Kasumi-1 (cell line): ENCODE measurements around the gene MRPL49.
"Not testable (repeated sequence)": the region's sequence is repeated elsewhere in the genome, so short reads cannot be mapped to it uniquely, and the experiment has no call there.

Experiments
- DNase-seq, 2 experiments: peaks; one replicate each; lab custom pipeline; 2025; lab: John Stamatoyannopoulos, UW

The MRPL49 gene

DNA sequence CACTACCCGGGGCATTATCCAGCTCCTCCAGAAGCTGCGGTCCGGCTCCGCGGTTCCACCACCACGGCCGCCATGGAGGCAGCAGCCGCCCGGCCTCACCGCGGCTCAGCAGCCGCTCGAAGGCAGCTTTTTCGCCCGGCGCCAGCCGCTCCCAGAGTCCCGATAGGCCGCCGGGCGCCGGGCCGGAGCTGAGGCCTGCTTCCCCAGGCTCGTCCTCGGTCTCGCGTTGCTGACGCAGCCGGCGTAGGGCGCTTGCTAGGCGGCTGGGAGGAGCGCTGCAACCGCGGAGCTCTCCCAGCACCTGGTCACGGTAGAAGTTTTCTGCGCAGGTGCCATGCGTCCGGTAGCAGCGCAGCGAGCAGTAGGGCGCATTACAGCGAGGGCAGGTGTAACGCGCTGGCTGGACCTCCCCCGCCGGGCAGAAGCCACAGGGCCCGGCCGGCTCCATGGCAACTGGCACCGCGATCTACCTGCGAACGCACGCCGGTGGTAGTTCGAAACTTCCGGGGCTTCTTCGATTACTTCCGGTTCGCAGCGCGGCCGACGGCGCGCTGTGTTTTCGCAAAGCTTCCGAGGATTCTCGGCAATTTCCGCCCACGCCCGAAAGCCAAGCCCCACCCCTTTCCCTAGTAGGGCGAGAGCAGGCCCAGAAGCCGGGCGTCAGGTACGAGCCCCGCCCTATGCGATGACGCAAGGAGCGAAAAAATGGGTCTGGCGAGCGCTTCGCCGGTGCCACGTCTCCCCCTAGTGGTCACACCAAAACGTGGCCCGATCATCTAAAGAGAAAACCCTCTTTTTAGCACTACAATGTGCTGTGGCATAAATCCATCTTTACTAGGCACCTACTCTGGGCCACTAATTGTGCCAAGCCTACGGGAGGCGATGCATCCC lies 4.7 kb upstream of the MRPL49 start, which contains the start of gene ZNHIT2:
TSS of gene ZNHIT2 (minus strand) at position 496 of the 891 bp plus-strand sequence. CDS start at position 448, 48 bp downstream.
- peak; percentile 97 to 98 for DNase-seq

DNA sequence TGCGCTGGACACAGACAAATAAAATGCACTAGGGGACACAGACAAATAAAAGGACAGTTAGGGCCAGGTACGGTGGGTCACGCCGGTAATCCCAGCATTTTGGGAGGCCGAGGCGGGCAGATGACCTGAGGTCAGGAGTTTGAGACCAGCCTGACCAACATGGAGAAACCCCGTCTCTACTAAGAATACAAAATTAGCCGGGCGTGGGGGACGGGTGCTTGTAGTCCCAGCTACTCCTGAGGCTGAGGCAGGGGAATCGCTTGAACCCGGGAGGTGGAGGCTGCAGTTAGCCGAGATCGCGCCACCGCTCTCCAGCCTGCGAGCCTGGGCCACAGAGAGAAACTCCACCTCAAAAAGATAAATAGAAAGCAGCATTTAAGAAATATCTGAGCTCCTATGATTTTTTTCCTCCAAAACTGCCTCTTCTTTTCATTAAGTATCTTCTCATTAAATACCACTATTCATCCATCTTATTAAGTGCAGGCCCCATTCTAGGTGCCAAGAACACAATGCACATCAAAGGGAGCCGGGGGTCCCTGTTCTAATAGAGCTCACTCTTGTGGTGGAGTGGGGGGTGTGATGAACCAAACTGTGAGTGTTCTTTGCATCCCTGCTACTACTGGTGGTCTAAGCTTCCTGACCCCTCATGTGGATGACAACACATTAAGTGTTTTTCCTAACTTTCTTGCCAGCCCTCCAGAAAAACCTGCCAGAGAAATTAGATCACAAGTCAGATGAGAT lies 3.9 kb upstream of the MRPL49 start:
- no peak for DNase-seq

DNA sequence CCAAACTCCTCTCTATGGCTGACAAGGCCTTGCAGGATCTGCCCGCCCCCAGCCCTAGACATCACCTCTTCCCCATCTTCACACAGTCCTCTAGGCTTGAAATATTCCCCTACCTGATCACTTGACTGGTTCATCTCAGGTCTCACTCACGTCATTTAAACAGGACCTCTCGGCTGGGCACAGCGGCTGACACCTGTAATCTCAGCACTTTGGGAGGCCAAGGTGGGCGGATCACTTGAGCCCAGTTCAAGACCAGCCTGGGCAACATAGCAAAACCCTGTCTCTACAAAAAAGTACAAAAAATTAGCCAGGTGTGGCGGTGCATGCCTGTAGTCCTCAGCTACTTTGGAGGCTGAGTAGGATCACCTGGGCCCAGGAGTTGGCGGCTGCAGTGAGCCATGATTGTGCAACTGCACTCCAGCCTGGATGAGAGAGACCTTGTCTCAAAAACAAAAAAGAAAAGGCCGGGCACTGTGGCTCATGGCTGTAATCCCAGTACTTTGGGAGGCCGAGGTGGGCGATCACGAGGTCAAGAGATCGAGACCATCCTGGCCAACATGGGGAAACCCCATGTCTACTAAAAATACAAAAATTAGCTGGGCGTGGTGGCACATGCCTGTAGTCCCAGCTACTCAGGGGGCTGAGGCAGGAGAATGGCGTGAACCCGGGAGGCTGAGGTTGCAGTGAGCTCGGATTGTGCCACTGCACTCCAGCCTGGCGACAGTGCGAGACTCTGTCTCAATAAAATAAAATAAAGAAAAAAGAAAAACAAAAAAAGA lies 3.0 kb upstream of the MRPL49 start:
- DNase-seq = not testable (repeated sequence)

DNA sequence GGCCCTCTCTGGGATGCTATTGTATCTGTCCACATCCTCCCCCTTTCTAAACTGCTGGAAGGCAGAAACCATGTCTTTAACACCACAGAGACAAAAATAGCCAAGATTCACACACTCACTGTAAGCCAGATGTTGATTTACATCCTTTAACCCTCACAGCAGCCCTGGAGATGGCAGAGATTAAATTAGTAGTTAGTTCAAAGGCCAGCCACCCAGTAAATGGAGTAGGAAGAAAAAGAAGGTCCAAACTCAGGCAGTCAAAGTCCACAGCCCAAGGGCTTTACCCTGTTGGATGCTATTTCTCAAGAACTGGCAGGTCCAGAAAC lies 2.5 kb upstream of the MRPL49 start:
- no peak for DNase-seq

DNA sequence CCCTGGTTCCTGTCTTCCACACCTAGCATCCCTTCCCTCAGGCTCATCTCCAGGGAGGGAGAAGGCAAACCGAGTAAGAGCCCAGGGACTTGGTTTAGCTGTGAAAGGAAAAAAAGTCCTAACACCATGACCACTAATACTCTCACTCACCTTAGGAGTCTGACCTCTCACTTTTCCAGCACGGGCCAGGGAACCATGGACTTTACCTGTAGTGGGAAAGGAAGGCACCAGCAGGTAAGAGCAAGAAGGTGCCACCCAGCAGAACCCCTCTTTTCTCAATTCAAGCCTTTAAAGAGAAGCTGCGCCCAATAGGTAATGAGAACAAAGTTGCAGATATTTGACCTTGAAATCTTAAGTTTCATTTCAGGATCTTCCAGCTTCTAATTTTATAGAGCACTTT lies 1.3 kb upstream of the MRPL49 start:
- no peak for DNase-seq

DNA sequence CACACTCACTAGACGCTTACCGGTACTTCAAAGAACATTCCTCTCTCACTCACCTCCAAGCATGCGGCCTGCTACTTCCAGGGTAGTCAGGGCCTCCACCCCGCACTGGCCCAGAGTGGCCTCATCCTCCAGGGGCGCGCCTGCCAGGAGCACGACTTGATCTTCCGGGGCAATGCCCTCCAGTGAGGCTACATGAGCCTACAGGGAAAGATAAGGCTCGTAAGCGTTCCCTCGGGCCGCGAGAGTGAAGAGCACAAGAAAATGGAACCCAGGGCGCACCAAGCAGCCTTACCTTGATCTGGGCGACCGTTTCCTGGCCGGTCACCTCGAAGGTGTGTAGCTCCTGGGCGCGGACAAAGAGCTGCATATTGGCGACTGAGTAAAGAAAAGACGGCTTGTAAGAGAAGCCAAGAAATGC lies 665 bp upstream of the MRPL49 start:
- DNase-seq = no peak

DNA sequence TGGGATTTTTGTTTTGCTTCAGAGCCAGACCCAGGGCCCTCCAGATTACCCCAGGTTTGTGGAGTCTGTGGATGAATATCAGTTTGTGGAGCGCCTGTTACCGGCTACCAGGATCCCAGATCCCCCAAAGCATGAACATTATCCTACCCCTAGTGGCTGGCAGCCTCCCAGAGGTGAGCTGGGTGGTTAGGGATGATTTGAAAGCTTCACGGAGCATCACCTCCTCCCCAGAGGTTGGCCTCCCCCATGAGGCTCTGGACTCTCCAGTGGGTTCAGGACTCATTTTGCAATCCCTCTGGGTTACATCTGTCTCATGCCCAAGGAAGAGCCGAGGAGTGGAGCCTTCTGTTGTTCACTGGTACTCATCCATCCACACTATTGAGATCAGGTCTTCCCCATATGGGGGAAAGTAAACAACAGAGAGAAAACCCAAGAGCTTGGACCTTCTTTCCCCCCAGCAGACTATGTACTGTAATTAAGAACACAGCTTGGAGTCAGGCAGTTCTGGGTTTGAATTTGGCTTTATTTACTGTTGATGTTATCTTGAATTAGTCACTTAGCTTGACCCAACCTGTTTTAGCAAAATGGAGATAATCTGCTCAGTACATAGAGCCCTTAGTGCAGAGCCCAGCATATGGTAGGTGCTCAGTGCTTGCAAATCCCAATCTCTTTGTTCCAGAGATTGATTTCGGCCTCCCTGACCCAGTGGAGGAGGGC lies 2.5 kb downstream of the MRPL49 start:
- no peak for DNase-seq

DNA sequence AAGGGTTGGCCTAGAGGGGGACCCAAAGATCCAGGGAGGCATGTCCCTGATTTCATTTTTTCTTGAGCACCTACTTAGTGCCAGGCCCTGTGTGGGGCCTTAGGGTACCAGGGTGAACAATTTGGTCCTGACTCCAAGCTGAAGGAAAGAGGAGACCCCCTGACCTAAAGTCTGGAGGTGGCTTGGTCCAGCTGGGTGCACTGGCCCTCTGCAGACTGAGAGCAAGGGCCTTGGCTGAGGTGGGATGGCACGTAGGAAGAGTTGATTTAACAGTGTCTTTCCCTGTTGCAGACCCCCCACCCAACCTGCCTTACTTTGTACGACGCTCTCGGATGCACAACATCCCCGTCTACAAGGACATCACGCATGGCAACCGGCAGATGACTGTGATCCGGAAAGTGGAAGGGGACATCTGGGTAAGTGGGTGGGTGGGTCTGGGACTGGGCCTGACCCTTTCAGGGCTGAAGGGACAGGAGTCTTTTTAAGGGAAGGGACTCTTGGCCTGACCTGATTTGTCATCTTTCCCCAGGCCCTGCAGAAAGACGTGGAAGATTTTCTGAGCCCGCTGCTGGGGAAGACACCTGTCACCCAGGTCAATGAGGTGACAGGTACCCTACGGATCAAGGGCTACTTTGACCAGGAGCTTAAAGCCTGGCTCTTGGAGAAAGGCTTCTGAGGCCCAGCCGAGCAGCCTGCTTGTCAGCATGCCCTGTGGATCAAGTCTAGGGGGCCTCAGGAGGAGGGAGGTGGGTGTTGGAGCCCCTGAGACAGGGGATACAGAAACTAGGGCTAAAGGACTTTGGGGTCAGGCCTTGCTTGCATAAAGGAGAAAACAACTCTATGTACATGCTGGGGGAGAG lies 3.3 kb downstream of the MRPL49 start:
- DNase-seq = no peak

DNA sequence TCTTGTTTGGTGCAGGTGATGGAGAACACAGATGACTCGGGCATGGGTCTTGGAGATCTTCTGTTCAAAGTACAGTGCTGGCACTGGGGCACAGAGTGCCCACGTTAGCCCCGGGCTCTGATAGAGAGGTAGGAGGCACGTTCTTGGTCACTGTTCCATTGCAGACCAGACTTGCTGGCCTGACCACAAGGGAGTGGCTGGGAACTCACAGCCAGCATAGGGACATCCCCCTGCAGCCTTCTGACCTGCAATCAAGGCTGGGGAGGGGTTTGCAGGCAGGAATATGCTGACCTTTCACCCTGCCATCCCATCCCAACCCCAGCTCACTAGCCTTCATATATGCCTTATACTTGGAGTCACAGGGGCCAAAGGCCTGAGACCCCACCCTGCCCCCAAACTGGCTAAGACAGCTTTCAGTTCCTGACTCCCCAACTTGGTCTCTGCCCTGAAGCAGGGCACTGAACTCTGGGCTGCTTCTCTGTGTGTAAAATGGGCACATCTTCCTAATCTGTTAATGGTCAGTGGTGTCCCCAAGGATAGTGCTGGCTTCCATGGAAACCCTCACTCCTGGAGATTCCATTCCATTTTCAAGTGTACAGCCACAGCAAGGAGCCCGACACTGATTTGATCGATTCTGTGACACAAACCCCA lies 4.6 kb downstream of the MRPL49 start:
- no peak for DNase-seq

DNA sequence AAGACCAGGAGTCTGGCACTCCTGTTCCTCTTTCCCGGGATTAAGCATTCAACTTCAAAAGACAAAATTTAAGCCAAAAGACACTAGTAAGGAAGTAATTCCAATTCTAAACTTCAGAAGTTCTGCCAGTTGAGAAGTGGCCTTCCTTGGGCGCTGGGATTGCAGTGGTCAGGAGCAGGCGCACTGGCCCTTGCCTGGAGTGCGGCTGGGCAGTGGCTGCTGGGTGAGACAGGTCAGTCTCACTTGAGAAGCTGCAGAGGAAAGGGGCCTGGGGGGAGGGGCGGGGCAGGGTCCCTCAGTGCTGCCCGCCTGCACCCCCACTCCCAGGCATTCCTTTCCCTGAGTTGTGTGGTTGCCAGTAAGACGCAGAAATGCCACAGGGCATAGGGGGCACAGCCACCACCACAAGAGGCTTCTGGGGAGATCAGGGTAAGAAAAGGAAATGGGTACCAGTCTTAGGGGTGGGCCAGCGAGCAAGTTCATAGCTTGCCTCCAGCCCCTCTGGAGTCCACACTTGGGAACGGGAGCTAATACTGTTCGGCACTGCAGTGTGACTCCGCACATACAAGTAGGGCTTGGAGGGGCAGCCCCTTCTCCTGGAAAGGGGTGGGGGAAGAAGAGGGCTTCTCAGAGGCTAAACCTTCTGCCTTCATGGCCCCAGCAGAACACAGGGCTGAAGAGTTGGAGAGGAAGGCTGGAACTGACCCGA lies 5.5 kb downstream of the MRPL49 start:
- DNase-seq = no peak

DNA sequence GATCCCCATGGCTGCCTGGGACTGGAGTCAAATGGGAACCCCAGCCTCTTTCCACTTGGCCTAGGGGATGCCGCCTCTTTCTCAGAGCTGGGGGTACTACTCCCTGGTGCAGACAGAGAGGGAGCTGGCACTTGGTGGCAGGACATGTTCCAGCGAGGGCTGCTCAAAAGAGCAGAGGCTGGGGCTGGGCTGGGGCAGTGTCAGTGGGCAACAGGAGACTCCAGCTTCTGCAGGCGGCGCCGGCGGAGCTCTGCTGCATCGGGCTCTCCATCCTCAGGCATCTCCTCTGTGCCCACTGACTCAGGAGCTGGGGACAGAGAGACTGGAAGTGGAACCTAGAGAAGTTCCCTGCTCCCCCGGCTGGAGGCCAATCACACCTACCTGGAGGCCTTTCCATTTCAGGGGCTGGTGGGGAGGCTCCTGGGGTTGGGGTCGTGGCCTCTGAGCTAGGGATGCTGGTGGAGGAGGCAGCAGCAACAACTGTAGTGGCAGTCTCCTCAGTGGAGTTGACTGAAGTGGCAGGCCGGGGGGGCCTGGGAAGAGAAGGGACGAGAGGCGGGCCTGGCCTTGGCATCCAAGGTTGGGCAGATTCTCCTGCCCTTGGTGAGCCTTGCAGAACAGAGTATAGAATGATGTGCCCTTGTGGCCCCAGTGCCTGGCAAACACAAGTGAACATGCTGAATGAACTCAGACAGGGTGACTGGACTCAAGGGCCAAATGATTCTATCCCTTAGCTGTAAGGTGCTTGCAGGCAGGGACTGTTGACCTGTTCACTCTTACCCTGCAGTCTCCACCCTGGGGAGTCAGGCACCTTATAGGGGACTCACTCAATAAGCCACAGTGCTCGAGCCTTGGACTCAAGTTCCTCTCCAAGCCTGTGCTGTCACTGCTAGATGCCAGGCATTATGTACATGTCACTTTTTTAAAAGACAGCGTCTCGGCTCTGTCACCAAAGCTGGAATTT lies 6.3 kb downstream of the MRPL49 start:
- no peak for DNase-seq

DNA sequence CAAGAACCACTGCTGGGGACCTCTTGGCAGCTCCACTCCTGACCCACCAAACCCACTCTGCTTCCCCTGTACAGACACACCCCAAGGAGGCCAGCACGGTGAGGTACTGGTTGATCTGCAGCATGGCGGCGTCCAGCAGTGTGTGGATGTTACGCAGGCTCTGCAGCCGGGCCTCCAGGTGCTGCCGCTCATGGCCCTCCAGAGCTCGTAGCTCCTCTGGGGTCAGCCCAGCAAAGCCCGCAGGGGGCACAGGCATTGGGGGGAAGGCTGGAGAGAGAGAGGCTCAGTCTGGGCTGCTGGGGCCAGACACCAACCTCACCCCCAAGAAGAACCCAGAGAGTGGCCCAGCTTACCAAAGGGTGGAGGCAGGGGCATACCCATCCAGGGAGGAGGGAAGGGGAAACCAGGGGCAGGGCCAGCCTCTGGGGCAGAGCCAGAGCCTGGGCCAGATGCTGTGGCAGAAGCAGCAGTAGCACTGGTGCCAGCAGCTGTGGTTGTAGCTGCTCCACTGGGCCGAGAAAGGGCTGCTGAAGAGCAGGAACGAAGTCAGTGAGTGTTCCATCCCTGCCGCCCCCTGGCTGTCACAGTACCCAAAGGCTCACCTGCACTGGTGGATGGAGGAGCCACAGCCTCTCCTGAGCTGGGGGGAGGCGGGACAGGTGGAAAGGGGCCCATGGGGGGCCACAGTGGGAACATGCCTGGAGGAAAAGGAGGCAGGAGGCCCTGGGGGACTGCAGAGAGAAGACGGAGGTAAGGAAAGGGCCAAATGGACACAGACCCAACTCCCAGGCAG lies 7.7 kb downstream of the MRPL49 start:
- DNase-seq = no peak

DNA sequence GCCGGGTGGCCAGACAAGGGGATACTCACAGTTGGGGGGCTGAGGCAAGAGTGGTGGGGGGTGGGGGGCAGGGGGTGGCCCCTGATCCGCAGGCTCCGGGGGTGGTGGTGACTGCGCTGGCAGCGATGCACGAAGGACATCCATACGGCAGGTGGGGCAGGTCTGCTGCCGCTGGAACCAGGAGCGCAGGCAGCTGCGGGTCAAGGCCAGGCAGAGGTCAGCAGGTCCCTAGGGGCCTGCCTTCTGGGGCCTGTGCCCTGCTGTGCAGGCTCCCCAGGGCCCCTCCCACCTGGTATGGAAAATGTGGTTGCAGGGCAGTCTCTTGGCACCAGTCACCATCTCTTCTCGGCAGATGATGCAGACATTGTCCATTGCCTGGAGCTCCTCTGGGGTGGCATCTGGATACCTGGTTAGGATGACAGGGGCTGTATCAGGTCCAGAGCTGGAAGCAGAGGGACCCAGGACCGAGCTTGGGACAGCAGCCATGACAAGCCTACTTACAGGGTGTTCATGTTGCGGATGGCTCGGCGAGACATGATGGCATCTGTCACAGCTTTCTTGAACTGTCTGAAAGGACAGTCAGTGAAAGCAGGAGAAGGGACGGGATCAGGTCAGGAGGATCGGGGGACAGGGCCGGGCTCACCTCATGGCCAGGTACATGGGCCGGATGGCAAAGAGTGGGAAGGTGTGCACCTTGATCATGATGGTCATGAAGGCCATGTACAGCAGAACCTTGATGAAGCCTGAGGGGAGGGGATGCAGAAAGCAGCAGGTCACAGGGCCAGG lies 8.7 kb downstream of the MRPL49 start:
- no peak for DNase-seq

DNA sequence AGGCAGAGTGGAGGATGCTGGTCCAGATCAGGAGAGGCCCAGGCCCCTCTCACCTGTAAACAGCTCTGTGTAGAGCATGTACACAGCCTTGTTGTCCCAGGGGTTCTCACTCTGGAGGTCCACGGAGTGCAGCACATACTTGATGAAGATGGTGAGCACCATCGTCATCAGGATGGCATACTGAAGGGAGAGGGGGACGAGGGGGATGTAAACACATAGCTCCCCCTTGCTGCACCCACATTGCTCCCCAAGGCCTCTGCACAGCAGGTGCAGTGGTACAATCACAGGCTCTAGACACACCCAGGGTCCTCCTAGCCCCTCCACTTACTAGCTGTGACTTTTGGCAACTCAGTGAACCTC lies 9.3 kb downstream of the MRPL49 start:
- no peak for DNase-seq

DNA sequence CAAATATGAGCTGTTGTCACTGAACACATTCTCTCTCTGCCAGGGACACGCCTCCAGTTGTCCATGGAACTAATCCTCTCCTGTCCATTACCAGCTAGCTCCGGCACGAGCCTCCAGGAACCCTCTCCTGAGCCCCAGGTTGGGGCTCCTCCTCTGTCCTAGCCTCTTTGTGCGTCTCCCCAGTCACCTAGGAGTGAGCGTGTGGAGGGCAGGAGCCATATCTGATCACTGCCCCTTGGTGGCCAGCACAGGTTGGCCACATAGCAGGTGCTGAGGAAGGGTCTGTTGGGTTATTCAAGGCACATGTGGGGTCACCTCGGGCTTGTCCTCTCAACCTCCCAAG lies 9.7 kb downstream of the MRPL49 start:
- no peak for DNase-seq

DNA sequence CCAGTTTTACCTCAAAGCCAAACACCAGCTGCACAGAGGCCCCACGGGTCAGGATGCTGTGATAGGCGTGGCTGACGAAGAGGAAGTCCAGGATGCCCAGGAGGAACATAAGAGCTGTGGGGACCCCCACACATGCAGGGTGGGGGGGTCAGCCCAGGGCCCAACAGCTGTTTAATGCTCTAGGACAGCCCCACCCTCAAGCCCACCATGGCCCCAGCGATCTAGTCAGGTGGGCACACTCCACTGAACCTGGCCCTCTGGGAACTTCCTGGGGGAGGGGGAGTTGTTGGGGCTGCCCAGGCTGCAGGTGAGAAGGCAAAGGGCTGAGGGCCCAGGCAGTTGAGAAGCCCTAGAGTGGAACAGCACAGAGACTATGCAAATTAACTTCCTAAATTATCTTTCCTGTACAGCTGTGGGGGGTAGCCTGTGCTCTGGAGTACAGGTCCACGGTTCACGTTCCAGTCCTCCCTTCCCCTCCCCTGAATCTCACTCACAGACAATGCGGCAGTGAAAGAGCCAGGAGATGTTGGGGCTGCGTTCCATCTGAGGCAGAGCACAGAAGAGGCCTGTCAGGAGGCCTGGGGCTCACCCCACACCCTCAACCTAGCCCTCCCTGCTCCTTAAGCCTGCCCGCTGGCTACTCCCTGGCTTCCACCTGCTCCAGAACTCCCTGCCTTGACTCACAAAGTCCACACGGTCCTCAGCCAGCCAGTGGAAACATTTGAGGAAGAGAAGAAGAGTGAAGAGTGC lies 10.3 kb downstream of the MRPL49 start:
- peak in 1 of 2 experiments; percentile 8 for DNase-seq
